Stimulated activated CD4-positive, alpha-beta T cell treated with anti-CD3 and anti-CD28 coated beads, Interleukin-1b, Interleukin-23, amount 100 ng/mL, for 1 hour (primary cell): Measurements from ENCODE around the gene IP6K1.
"Not testable (repeated sequence)": the region's sequence is repeated elsewhere in the genome, so short reads cannot be mapped to it uniquely, and the experiment has no call there.

Experiments
- DNase-seq, 2 donors: peaks; one replicate each; pipeline ENCODE4 v3.0.0-alpha.2; 2020; ENCODE audit warnings: low read depth in 2 of 2

The IP6K1 gene

DNA sequence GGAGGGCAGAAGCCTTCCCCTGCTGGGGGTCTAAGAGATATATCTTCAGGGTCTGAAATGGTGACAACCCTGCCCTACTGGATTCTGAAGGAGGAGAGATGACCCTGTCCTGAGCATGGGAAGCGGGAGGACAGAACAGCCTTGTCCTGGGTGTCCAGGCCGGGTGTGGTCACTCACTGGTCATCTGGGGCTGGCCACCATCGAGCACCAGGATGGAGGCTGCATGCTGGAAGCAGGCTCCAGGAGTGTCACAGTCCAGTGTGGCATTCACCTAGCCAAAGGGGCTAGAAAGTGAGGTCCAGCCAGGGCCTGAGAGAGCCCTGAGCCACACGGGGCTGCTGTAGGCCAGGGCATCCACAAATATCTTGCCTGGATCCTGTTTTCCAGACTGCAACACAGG, 8.1 kb upstream of the IP6K1 start:
- no peak for DNase-seq

DNA sequence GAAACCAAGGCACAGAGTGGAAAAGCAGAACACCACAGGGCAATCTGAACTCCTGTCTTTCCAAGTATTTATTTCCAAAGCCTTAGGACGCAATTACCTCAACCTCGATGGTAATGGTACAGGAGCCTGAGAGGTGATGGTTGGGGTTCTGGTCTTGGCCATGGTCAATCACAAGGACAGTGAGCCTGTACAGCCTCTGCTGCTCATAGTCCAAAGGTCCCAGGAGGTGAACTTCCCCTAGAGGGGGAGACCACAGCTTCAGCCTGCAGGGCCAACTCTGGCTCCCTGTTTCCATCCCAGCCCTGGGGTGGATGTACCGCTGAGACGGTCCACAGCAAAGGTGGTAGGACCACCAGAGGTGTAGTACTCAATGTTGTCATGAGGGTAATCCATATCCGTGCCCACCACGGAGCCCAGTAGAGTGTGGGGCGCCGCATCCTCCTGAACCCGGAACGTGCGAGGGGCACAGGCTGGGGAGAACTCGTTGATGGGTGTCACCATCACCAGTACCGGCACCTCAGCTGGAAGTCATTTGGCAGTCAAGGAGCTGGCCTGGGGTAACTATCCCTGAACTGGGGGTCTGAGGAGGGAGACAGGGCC, 7.2 kb upstream of the IP6K1 start:
- no peak for DNase-seq

DNA sequence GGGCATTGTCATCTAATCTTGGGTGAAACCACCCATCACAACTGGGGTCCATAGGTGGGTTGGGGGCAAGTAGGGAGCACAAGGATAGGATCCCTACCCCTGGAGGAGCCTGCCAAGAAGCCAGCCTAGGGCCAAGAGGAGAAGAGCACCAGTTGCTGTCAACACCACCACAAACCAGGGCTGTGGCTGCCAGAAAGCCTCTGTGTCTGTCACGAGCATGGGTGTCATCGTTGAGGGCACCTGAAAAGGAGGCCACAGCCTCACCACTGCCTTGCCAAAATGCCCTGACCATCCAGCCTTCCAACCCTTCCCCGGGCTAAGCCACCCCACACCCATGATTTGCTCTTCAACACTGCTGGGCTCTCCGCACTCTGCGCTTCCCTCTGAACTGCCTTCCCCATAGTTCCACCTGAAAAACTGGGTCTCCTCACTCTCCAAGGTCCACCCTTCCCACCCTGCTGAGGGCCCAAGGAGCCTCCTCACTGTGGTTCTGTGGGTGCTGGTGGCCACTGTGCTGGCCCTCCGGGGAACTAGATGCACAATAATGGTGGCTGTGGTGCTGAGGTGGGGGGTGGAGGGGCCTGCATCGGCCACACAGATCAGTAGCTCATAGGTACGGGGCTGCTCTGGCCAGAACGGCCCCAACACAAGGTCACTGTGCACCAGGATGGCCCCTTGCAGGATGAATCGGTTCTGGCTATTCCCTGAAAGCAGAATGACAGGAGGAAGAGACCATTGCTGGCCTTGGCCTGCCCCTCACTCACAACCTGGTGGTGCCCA, 6.2 kb upstream of the IP6K1 start:
- no peak for DNase-seq

DNA sequence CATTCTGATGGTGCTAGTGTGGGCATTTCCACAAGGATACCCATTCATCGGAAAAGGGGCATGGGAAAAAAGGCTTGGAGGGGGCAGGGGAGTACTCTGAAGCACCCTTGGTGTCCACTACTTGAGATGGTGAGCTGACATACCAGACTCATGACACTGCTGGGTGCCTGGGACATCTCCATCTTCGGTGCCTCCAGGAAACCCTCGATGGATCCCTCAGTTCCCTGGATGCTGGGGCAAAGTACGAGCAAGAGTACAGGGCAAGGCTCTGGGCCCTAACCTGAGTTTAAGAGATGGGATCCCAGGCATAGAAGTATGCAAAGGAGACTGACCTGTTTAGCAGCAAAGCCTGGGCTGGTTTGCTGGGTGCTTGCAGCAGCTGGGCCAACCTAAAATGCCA, 5.2 kb upstream of the IP6K1 start:
- no peak for DNase-seq

DNA sequence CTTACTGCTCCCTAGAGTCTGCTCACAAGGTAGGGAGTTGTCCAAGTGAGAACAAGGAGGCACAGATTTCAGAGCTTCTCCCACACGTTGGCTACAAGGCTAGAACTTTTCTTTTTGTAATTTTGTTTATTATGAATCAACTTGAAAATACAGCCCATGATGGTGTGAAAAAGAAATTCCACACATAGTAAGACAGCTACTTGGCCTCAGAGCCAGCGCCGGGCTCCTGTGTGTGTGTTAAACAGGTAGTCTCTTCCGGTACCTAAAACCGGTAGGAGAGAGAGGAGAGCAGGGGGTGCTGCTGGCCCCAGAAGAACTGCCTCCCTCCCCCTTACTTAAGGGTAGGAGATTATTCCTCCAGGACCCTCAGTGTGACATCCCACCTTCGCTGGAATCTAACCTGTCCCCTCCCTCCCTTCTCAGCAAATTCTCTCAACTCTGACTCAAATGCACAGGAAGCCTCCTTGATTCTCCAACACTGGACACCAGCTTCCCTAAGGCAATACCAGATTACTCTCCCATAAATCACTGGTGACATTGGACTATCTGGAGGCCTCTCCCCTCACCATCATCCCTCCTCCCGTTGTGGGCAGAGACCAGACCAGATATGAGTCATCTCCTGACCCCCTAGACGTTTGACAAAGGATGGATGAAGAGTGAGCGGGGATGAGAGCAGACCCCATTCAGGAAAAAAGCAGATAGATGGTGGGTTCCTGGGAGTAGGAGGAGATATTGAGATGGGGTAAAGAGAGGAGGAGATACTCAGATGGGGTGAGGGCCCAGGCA, 4.5 kb upstream of the IP6K1 start:
- DNase-seq: no peak

DNA sequence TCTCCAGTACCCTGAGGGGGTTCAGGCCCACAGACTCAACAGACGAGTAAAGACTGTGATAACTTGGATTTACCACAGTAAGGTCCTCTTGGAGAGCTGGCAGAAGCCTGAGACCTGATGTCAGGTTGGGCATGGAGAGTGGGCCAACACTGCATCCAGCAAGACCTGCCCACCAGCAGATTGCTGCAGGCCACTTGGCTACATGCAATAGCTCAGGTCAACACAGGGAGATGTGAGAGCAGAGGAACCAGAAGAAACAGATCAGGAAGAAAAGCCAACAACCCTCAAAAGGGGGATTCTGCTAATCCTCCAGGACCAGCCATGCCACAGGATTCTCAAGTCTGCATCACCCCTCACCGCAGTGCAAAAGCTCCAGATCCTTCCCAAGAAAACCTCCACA, 1.7 kb upstream of the IP6K1 start:
- DNase-seq: no peak

DNA sequence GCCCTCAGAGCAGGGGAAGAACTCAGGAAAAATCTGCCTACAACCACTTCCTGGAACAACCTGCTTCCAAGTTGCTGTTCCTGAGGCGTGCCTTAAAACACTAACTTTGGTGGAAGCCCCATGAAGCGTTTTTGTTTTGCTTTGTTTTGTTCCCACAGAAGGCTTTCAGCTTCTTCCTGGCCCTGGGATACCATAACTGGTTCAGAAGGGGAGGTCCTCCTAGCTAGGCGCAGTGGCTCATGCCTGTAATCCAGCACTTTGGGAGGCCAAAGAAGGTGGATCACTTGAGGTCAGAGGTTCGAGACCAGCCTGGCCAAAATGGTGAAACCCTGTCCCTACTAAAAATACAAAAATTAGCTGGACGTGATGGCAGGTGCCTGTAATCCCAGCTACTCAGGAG, 1.2 kb upstream of the IP6K1 start:
- DNase-seq: no peak

DNA sequence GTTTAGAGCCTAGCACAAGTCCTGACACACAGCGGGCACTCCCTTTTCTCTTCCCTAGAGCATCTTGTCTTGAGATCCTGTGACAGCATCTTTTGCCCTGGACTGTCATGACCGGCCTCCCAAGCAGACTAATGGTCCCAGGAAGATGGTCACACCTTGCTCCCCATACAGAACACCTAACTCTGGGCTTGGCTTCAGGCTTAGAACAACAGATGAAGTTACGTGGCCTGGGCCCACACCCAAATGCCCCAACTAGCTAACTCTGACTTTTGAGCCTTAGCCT, 781 bp upstream of the IP6K1 start:
- DNase-seq: no peak

DNA sequence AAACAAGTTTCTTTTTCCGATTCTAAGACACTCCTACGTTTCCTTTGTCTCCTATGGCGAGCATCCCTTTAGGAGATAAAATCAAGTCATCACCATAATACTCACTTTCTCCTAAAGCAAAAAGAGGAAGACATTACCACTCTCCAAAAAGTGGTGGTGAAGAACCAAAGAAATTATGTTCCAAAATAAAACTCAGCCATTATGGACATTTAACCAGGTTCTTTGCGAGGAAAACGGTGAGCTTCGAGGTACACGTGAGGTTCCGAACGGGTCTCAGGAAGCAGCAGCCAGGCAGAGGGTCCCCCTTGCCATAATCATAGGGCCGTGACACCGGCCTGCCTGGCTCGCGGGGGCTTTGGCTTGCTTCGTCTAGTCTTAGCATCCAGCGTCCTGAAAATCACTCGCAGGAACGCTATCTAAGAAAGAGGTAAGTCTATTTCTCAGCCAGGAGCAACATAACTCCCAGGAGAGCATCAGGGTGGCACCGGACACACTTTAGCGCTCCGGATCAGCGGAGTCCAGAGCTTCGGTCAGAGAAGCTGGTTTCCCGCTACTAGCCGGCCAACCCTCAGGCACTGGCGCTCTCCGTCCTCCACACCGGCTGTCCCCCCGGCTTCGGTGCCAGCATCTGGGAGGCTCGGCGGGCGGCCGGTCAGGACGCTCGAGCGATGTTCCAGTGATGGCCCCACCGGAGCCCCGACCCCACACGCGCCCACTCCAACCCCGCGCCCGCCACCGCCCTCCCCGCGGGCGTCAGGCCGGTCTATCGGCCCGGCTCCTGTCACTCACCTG, 581 bp downstream of the IP6K1 start:
- DNase-seq: no peak

DNA sequence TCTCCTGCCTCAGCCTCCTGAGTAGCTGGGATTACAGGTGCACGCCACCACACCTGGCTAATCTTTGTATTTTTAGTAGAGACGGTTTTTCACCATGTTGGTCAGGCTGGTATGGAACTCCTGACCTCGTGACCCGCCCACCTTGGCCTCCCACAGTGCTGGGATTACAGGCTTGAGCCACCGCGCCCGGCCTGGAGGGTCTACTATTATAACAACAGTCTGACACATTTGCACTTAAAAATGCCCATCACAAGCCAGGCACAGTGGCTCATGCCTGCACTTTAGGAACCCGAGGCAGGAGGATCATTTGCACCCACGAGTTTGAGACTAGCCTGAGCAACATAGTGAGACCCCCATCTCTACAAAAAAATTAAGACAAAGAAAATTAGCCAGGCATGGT, 4.1 kb downstream of the IP6K1 start:
- not testable (repeated sequence) for DNase-seq

DNA sequence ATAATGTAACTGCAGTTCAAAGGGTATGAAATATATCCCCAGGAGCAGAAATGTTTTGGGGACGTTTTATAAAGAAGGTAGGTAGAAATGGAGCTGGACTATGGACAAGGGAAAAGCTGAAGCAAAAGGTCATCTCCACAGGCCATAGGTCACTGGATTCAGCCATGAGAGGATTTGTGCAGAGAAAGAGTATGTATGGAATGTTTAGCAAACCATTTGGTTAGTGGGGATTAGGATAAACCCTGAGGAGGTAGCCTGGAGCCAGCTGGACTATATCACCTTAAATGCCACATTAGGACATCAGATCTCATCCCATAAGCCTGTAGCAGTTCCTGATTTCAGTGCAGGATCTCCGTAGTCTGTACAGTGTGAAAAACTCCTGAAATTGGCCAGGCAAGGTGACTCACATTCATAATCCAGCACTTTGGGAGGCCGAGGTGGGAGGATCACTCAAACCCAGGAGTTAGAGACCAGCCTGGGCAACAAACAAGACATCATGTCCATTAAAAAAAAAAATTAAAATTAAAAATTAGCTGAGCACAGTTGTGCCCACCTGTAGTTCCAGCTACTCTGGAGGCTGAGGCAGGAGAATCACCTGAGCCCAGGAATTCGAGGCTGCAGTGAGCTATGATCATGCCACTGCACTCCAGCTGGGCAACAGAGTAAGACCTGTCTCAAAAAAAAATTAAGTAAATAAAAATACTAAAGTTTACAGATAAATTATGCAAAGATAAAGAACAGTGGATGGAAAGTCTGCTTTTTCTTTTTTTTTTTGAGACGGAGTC, 4.7 kb downstream of the IP6K1 start:
- DNase-seq: no peak

DNA sequence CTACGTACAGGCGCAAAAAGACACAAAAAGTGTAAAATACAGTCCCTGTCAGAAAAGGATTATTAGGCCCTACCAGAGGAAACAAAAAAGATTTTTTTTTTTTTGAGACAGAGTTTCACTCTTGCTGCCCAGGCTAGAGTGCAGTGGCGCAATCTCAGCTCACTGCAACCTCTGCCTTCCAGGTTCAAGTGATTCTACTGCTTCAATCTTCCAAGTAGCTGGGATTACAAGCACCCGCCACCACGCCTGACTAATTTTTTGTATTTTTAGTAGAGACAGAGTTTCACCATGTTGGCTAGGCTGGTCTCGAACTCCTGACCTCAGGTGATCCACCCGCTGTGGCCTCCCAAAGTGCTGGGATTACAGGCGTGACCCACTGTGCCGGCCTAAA, 5.4 kb downstream of the IP6K1 start:
- DNase-seq: not testable (repeated sequence)

DNA sequence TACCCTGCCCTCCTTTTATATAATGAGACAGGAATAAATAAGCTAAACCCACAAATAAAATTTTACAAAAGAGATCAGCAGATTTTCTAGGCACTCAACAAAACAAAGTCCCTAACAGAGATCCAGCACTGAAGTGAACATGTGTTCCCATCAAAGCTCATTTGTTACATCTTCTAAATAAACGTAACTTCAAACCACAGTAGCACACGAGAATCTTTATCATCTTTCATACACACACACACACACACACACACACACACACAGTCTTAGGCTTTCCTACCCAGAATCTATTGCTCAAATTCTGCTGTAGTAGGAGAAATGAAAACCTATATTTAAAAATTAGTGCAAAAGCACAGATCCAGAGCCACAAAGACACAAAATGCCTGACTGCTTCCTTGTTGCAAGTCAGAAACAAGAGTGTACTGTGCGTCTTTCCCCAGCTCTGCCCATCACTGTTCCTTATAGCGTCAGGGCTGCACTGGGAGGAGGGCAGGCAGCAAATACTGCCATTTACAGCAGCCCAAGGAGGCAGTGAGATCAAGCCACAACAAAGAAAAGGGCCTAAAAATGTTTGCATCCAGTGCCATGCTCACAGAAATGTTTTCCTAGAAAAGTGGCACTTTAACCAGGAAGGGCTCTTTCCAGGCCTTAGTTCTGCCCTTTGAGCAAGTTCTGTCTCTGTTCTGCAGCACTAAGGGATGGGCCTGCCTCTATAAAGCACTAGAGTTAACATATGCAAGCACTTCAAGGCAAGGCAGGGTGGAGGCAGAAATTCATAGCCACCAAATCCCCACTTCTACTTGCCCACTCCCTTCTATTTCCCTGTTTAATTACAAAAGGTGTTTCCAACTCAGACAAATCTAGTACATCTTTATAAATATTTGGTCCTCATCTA, 6.0 kb downstream of the IP6K1 start:
- DNase-seq: no peak

DNA sequence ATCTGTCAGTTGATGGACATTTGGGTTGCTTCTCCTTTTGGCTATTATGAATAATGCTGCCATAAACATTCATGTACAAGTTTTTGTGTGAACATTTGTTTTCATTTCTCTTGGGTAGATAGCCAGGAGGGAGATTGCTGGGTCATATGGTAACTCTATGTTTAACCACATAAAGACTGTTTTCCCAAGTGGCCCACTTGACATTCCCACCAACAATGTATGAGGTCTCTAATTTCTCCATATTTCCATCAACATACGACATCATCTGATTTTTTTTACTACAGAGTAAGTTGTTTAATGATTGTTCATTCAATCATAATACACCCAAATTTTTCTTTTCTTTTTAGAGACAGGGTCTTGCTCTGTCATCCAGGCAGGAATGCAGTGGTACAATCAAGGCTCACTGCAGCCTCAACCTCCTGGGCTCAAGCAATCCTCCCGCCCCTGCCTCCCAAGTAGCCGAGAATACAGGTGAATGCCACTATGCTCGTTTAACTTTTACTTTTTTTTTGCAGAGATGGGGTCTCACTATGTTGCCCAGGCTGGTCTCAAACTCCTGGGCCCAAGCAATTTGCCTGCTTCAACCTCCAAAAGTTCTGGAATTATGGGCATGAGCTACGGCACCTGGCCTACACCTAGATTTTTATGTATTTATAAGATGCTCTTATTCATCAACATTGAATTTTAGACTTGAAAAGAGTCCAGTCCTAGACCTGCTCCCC, 6.8 kb downstream of the IP6K1 start:
- DNase-seq: no peak

DNA sequence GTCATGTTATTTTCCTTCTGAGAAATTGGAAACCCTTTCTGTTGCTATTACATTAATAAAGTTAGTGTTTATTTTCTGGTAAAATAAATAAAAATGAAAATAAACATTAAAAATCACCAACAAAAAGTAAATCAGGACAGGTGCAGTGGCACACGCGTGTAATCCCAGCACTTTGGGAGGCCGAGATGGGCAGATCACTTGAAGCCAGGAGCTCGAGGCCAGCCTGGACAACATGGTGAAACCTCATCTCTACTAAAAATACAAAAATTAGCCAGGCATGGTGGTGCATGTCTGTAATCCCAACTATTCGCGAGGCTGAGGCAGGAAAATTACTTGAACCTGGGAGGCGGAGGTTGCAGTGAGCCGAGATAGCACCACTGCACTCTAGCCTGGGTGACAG, 10.2 kb downstream of the IP6K1 start:
- DNase-seq: not testable (repeated sequence)

DNA sequence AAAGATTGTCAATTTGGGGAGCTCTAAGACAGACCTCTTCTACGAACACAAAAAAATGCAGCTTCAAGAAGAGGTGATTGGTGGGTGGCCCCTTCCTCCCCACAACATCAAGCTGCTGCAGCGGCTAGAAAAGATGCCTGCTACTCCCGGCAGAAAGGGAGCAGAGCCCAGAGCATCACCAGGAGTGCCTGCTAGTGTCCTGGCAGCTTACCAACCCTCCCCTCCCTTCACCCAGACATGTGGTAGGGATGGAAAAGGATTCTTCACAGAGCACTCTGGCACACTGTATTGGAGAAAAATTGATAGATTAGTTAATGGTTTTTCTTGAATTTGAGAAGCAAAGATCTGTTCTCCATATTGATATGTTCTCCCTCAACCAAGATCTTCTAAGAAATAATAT, 10.8 kb downstream of the IP6K1 start:
- no peak for DNase-seq

DNA sequence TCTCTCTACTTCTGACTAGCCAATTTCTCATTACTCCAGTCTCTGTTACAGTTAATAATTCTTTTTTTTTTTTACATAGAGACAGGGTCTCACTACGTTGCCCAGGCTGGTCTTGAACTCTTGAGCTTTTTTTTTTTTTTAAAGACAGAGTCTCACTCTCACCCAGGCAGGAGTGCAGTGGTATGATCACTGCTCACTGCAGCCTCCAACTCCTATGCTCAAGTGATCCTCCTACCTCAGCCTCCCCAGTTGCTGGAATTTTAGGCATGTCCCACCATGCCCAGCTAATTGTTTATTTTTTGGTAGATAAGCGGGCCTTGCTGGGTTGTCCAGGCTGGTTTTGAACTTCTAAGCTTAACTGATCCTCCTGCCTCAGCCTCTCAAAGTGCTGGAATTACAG, 13.6 kb downstream of the IP6K1 start:
- no peak for DNase-seq

DNA sequence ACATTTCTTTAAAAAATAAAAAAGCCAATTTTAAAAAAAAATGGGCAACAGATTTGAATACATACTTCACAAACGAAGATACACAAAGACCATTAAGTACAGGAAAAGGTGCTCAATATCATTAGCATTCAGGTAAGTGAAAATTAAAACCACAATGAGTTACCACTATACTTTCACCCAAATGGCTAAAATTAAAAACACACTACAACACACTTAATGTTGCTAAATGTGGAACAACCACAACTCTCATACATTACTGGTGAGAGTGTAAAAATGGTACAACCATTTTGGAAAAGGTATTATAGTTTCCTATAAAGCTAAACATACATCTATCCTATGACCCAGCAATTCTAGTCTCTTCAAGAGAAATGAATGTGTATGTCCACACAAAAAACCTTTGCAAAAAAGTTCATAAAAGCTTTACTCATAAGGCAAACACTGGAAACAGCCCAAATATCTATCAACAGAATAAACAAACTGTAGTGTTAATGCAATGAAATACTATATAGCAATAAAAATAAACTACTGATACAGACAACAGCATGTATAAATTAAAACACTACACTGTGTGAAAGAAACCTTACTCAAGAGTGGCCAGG, 14.9 kb downstream of the IP6K1 start:
- no peak for DNase-seq

DNA sequence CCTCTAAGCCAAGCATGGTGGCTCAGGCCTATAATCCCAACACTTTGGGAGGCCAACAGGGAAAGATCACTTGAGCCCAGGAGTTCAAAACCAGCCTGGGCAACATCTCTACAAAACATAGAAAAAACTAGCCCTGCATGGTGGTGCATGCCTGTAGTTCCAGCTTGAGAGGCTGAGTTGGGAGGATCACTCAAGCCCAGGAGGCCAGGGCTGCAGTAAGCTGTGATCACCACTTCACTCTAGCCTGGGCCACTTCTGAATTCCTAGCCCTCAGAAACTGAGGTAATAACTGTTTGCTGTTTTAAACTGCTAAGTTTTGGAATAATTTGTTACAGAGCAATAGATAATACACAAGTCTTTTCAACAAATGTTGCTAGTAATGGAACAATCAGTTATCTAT, 16.4 kb downstream of the IP6K1 start:
- DNase-seq: no peak
